Mucosa of descending colon (tissue), 3 donors: ENCODE data around the gene PPP2R3A. TPM values are rescaled to one million over a fixed set of nuclear protein-coding genes. Genes with fewer than 3 reads are reported as not detected.

Experiments
- ATAC-seq: fragments of 200-7000 bp; cut with Tn5 transposase; one replicate; pipeline ENCODE4 v1.9.1; 2020; ENCODE audit warnings: mild to moderate bottlenecking, moderate library complexity
- DNase-seq, 3 donors: peaks; one replicate each; pipeline ENCODE4 v3.0.0-alpha.2; 2020
- H3K36me3 ChIP-seq: fragments of 200-600 bp; one replicate; pipeline ENCODE4 v1.8.0; 2021; ENCODE audit warnings: low read depth, mild to moderate bottlenecking
- H3K4me1 ChIP-seq: fragments of 200-600 bp; one replicate; pipeline ENCODE4 v1.8.0; 2021; ENCODE audit warnings: low read depth, mild to moderate bottlenecking
- H3K4me3 ChIP-seq: fragments of 200-600 bp; one replicate; pipeline ENCODE4 v1.8.0; 2021; ENCODE audit warnings: mild to moderate bottlenecking
- H3K9me3 ChIP-seq: fragments of 200-600 bp; one replicate; pipeline ENCODE4 v1.8.0; 2021; ENCODE audit warnings: mild to moderate bottlenecking
- CTCF ChIP-seq: fragments of 200-600 bp; IDR thresholded peaks from one replicate; pipeline ENCODE4 v1.8.0; 2022; ENCODE audit warnings: antibody characterized with exemption, mild to moderate bottlenecking
- intact Hi-C, 2 donors: fragments of 100-400 bp; cut with DNase I in 1 of 2; cut with micrococcal nuclease in 1 of 2; formaldehyde crosslinking; loops; one replicate each; pipeline versions ENCODE4 v1.11.0 to v1.11.1; 2022; cut with DNase I, micrococcal nuclease
- total RNA-seq, 3 donors: library from RNA; stranded (reverse); fragmentation: NEBNext Ultra II Directional in 2 of 3; extraction: Animal tissue kit (Norgen Biotek cat#: 25700) in 2 of 3; gene quantifications; one replicate each; pipeline versions ENCODE4 v1.2.1 to v1.2.4, GENCODE V29; 2021 to 2023
- donor health status: DM: no; HTN: no; CAD: no; lungs with moderate emphysema.
- donor health status: DM: no; HTN: no; CAD: no.
- donor health status: DM: no; HTN: yes; CAD: no.

Gene PPP2R3A
- total RNA-seq, 3 donors from 2014 or later: 16.4 to 33.8 (median 28.5) TPM

- Histone ChIP-seq H3K36me3 (no peaks in the 10 kb centered on the region), H3K4me1 (peaks cover 42% of the 10 kb centered on the region), H3K9me3 (no peaks in the 10 kb centered on the region), H3K4me3 (no peak overlapping the region)
- intact Hi-C loops: no loop called here
- ATAC-seq (peak; percentile 88), DNase-seq (peak in 1 of 3 donors; percentile 17)
- no peak for TF ChIP-seq CTCF
These were observed 16.3 kb downstream of the PPP2R3A start for GRCh38 chr3:135981701-135982403.

- no peak overlapping the region for H3K4me3 ChIP-seq
- H3K9me3 ChIP-seq: no peaks in the 10 kb centered on the region
- no peaks in the 10 kb centered on the region for H3K36me3 ChIP-seq
- no peak for TF ChIP-seq CTCF
- intact Hi-C loops: no loop called here
- H3K4me1 ChIP-seq: peaks cover 42% of the 10 kb centered on the region
- ATAC-seq (peak; percentile 46), DNase-seq (no peak)
These were observed 16.9 kb downstream of the PPP2R3A start for GRCh38 chr3:135982404-135982761.

GRCh38 chr3:135982922-135983581, 17.5 kb downstream of the PPP2R3A start:
- peaks cover 42% of the 10 kb centered on the region for H3K4me1 ChIP-seq
- no peak overlapping the region for H3K4me3 ChIP-seq
- no peak for ATAC-seq
- TF ChIP-seq CTCF: no peak
- intact Hi-C loops: no loop called here
- no peaks in the 10 kb centered on the region for H3K9me3 ChIP-seq
- no peaks in the 10 kb centered on the region for H3K36me3 ChIP-seq
- DNase-seq: no peak

GRCh38 chr3:135987661-135988060, 22.1 kb downstream of the PPP2R3A start:
- Histone ChIP-seq H3K9me3 (no peaks in the 10 kb centered on the region), H3K4me3 (no peak overlapping the region), H3K36me3 (no peaks in the 10 kb centered on the region), H3K4me1 (peaks cover 11% of the 10 kb centered on the region)
- no peak for TF ChIP-seq CTCF
- DNase-seq: no peak
- ATAC-seq: peak; percentile 43
- intact Hi-C loops: no loop called here

- no peaks in the 10 kb centered on the region for H3K36me3 ChIP-seq
- DNase-seq (no peak), ATAC-seq (no peak)
- H3K4me3 ChIP-seq: no peak overlapping the region
- intact Hi-C loops: no loop called here
- no peak for TF ChIP-seq CTCF
- H3K9me3 ChIP-seq: no peaks in the 10 kb centered on the region
- H3K4me1 ChIP-seq: no peaks in the 10 kb centered on the region
These were observed 23.7 kb downstream of the PPP2R3A start for GRCh38 chr3:135989242-135989641.
